Esophagus squamous epithelium (tissue), 4 donors: Measurements from ENCODE around the gene GPR78.

Experiments used
- CTCF ChIP-seq, 6 experiments: fragments of 450-650 bp in 4 of 6; fragments of 200-600 bp in 2 of 6; sonication (generic) in 2 of 6; IDR thresholded peaks; one replicate each; pipeline ENCODE4 v1.5.1; 2016 to 2019; ENCODE audit warnings: antibody characterized with exemption in 6 of 6, mild to moderate bottlenecking in 4 of 6, moderate library complexity in 4 of 6
- POLR2A ChIP-seq, 4 donors: fragments of 450-650 bp; IDR thresholded peaks; one replicate each; pipeline ENCODE4 v1.6.1; 2017; ENCODE audit warnings: antibody characterized with exemption in 4 of 4, mild to moderate bottlenecking in 4 of 4, moderate library complexity in 3 of 4

- TF ChIP-seq CTCF (IDR thresholded peaks at IDR 0.05): no peak
- TF ChIP-seq POLR2A (IDR thresholded peaks at IDR 0.05): no peak
Measured at GRCh38 chr4:8540991-8541390, 39.2 kb upstream of the GPR78 start.
